DND-41 (cell line): ENCODE data around the gene FBN1.

Source experiments
- ATAC-seq: fragments of 200-7000 bp; cut with Tn5 transposase; 3 replicates; pipeline ENCODE4 v1.9.1; 2021; ENCODE audit warnings: low read depth; ENCODE audit not compliant: insufficient read depth
- DNase-seq: peaks from one replicate; pipeline ENCODE4 v3.0.0-alpha.2; 2020
- H2AFZ ChIP-seq: 2 replicates; pipeline ENCODE4 v1.6.0; 2012; ENCODE audit warnings: low read depth, low read length
- H3K27ac ChIP-seq: 2 replicates; pipeline ENCODE4 v1.5.1; 2012; ENCODE audit warnings: low read length, inconsistent platforms
- H3K27me3 ChIP-seq: fragments of 200-600 bp; sonication (generic); 2 replicates; pipeline ENCODE4 v1.6.0; 2012; ENCODE audit warnings: low read length, mild to moderate bottlenecking, inconsistent platforms; ENCODE audit not compliant: insufficient read depth, poor library complexity
- H3K36me3 ChIP-seq: 2 replicates; pipeline ENCODE4 v1.5.1; 2012; ENCODE audit warnings: low read length, inconsistent platforms; ENCODE audit not compliant: insufficient read depth
- H3K4me1 ChIP-seq: 2 replicates; pipeline ENCODE4 v1.5.1; 2012; ENCODE audit warnings: mild to moderate bottlenecking, low read length; ENCODE audit not compliant: insufficient read depth
- H3K4me2 ChIP-seq: 2 replicates; pipeline ENCODE4 v1.6.0; 2012; ENCODE audit warnings: mild to moderate bottlenecking, moderate library complexity, low read length, inconsistent platforms; ENCODE audit not compliant: insufficient read depth
- H3K4me3 ChIP-seq, 2 experiments: fragments of 200-600 bp in 1 of 2; shearing (Covaris generic) in 1 of 2; 2 replicates each; pipeline ENCODE4 v1.5.1; 2012 to 2016; ENCODE audit warnings: inconsistent platforms in 2 of 2, low read length in 2 of 2, mild to moderate bottlenecking in 2 of 2, low read depth in 1 of 2, moderate library complexity in 1 of 2
- H3K79me2 ChIP-seq: 2 replicates; pipeline ENCODE4 v1.6.0; 2012; ENCODE audit warnings: low read length, inconsistent platforms; ENCODE audit not compliant: insufficient read depth
- H3K9ac ChIP-seq: 2 replicates; pipeline ENCODE4 v1.6.0; 2012; ENCODE audit warnings: low read depth, mild to moderate bottlenecking, inconsistent platforms, low read length, moderate library complexity
- H3K9me3 ChIP-seq: 2 replicates; pipeline ENCODE4 v1.5.1; 2012; ENCODE audit warnings: low read length, moderate library complexity, mild to moderate bottlenecking, inconsistent platforms; ENCODE audit not compliant: insufficient read depth, severe bottlenecking
- H4K20me1 ChIP-seq: 2 replicates; pipeline ENCODE4 v1.6.0; 2012; ENCODE audit warnings: low read length; ENCODE audit not compliant: insufficient read depth
- EZH2 ChIP-seq: IDR thresholded peaks from 3 replicates; pipeline ENCODE4 v1.6.1; 2012; ENCODE audit warnings: borderline replicate concordance, low read depth, mild to moderate bottlenecking, moderate library complexity, low read length, inconsistent platforms; ENCODE audit not compliant: severe bottlenecking
- TF ChIP-seq, protein P1 (sequence below): IDR thresholded peaks from 2 replicates; pipeline ENCODE4 v1.5.1; 2012; ENCODE audit warnings: borderline replicate concordance, low read length, moderate library complexity, mild to moderate bottlenecking; ENCODE audit not compliant: poor library complexity, severe bottlenecking; ENCODE audit errors: extremely low read depth

FBN1 gene

DNA sequence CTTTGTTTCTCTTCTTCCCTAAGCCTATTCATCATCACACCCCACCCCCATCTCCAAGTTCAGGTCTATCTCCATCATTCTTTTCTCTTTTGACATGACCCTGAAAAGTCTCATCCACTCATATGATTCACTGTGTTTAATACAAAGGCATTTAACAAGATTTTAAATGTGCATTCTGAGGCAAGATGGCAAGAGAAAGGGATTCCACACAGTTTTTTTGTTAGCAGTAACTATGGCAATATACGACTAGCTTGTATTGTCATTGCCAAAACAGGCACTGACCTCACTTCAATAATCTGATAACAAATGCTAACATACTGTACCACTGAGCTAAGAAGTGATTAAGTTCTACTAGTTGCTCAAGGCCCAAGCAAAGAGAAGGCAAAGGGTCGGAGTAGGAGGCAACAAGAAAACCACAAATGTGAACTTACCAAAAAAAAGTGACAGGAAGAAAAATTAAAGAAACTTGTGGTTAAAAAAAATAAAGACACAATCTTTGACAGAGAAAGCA is 53.2 kb downstream of the FBN1 start:
- DNase-seq (peak; percentile 4), ATAC-seq (peak; percentile 48; the same call in 2 of the 3 replicates)
- no peaks in the 10 kb centered on the region for H3K79me2 ChIP-seq
- no peak overlapping the region for H2AFZ ChIP-seq
- no peaks in the 10 kb centered on the region for H3K4me1 ChIP-seq
- H3K36me3 ChIP-seq = no peaks in the 10 kb centered on the region
- H3K9me3 ChIP-seq = no peaks in the 10 kb centered on the region
- H3K4me3 ChIP-seq = no peak overlapping the region
- no peak overlapping the region for H3K27ac ChIP-seq
- H3K9ac ChIP-seq = no peak overlapping the region
- H4K20me1 ChIP-seq = no peaks in the 10 kb centered on the region
- H3K27me3 ChIP-seq = no peaks in the 10 kb centered on the region
- H3K4me2 ChIP-seq = no peak overlapping the region
- TF ChIP-seq EZH2 = no peak
- TF ChIP-seq, protein P1, sequence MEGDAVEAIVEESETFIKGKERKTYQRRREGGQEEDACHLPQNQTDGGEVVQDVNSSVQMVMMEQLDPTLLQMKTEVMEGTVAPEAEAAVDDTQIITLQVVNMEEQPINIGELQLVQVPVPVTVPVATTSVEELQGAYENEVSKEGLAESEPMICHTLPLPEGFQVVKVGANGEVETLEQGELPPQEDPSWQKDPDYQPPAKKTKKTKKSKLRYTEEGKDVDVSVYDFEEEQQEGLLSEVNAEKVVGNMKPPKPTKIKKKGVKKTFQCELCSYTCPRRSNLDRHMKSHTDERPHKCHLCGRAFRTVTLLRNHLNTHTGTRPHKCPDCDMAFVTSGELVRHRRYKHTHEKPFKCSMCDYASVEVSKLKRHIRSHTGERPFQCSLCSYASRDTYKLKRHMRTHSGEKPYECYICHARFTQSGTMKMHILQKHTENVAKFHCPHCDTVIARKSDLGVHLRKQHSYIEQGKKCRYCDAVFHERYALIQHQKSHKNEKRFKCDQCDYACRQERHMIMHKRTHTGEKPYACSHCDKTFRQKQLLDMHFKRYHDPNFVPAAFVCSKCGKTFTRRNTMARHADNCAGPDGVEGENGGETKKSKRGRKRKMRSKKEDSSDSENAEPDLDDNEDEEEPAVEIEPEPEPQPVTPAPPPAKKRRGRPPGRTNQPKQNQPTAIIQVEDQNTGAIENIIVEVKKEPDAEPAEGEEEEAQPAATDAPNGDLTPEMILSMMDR = no peak

DNA sequence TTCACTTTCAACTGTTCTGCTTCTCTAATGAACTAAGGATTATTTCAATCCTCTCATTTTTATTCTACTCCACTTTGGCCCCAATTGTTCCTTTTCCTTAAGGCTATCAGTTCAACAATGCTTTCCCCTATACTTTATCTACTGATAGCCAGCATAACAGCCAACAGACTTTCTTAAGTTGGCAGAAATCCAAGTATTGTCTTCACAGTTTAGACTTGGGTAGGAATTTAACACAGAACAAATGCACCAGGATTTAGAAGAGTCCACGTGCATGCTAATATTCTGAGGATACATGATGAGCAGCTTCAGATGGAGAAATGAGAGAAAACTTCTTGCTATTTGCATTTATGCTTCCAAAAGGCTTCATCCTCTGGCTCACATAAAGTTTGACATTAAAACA is 54.8 kb downstream of the FBN1 start:
- Histone ChIP-seq H4K20me1 (no peaks in the 10 kb centered on the region), H3K9me3 (no peaks in the 10 kb centered on the region), H3K27me3 (no peaks in the 10 kb centered on the region), H3K9ac (no peak overlapping the region), H3K4me1 (no peaks in the 10 kb centered on the region), H3K4me3 (no peak overlapping the region), H3K4me2 (no peak overlapping the region), H2AFZ (no peak overlapping the region), H3K79me2 (no peaks in the 10 kb centered on the region), H3K36me3 (no peaks in the 10 kb centered on the region), H3K27ac (no peak overlapping the region)
- DNase-seq (no peak), ATAC-seq (no peak)
- TF ChIP-seq EZH2 = no peak
- TF ChIP-seq, protein P1 = no peak

DNA sequence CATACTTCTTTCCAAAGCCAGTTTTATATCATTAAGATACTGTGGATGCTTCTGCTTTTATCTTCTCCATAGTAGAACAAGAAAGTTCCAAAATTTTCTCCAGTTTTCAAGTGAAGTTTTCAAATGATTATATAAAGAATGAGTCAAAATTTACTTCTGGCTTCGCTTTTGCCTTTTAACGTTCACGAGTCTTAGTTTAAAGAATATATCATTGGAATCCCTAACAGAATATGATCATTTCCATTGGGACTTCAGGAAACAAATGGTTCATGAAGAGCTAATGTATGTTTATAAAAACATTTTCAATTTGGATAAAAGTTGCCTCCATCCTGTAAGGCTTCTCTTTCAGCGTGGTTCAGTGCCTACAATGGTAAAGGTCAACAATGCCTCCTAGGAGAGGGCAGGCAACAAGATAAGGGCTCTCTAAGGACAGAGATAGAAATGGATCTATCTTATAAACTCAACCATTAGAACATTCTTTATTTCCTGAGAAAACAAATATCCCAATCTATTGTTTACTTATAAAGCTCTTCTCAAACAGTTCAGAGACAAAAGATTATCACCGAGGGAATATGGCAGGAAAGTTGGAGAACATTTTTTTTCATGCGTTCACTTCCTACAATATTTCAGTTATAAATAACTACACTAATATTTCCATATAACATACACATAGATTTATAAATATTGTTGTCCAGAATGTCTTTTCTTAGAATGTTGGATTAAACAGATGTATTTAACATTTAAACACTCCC is 60.5 kb downstream of the FBN1 start:
- no peak overlapping the region for H3K4me3 ChIP-seq
- no peaks in the 10 kb centered on the region for H4K20me1 ChIP-seq
- H2AFZ ChIP-seq = no peak overlapping the region
- no peaks in the 10 kb centered on the region for H3K36me3 ChIP-seq
- H3K9me3 ChIP-seq = no peaks in the 10 kb centered on the region
- H3K27me3 ChIP-seq = no peaks in the 10 kb centered on the region
- DNase-seq (no peak), ATAC-seq (no peak)
- no peaks in the 10 kb centered on the region for H3K79me2 ChIP-seq
- no peaks in the 10 kb centered on the region for H3K4me1 ChIP-seq
- no peak overlapping the region for H3K27ac ChIP-seq
- no peak overlapping the region for H3K4me2 ChIP-seq
- no peak for TF ChIP-seq EZH2
- TF ChIP-seq, protein P1 = no peak
- no peak overlapping the region for H3K9ac ChIP-seq
